ENCODE measurements around the gene ZC3H12C. TPM values are rescaled to one million over a fixed set of nuclear protein-coding genes. Genes with fewer than 3 reads are reported as not detected.

Gene ZC3H12C
- total and polyA plus RNA-seq, 10 of the 15 experiments (the other 5 are each of a cell fraction or from before 2014, with no cell fraction given), result 0.31 to 31.0 (median 3.7) TPM

GRCh38 chr11:110050201-110050506, 43.0 kb upstream of the ZC3H12C start (continued):
- TF ChIP-seq STAT3 (IDR thresholded peaks at IDR 0.05; ENCODE audit: low read depth, low read length) (no peak), CBX3 (IDR thresholded peaks at IDR 0.05; ENCODE audit: borderline replicate concordance, low read depth) (no peak), ZZZ3 (IDR thresholded peaks at IDR 0.05; ENCODE audit: control insufficient read depth, insufficient read length, low read depth) (no peak), ATF2 (IDR thresholded peaks at IDR 0.05; ENCODE audit: low read length) (no peak), SIX5 (IDR thresholded peaks at IDR 0.05; ENCODE audit: low read depth, low read length, severe bottlenecking) (no peak)

GRCh38 chr11:110053848-110054414, 39.3 kb upstream of the ZC3H12C start:
- ChIA-PET SMC1A (ENCODE audit: uncharacterized antibody, unreplicated experiment) (no interaction called here), POLR2A (no interaction called here), CTCF (no interaction called here), RAD21 (ENCODE audit: unreplicated experiment) (no interaction called here)
- Histone ChIP-seq H3K9ac (ENCODE audit: control insufficient read depth, insufficient read depth, low read length) (no peak overlapping the region), H3K36me3 (ENCODE audit: control insufficient read depth in 2 of 2, insufficient read depth in 2 of 2, low read length in 1 of 2) (no peaks in the 10 kb centered on the region), H3K4me2 (ENCODE audit: control insufficient read depth, insufficient read depth) (no peak overlapping the region), H3K27ac (ENCODE audit: control insufficient read depth, insufficient read depth) (no peak overlapping the region), H3K4me1 (ENCODE audit: control insufficient read depth, insufficient read depth, low read length) (no peaks in the 10 kb centered on the region), H3K79me2 (ENCODE audit: control insufficient read depth, insufficient read depth, low read length) (no peaks in the 10 kb centered on the region), H3K27me3 (replicated peaks in 1 of 2; ENCODE audit: control insufficient read depth in 2 of 2, insufficient read depth in 2 of 2, low read length in 1 of 2) (no peaks in the 10 kb centered on the region), H4K20me1 (ENCODE audit: control insufficient read depth, insufficient read depth) (no peaks in the 10 kb centered on the region), H3K4me3 (no peak overlapping the region), H3K9me3 (replicated peaks; ENCODE audit: control insufficient read depth, insufficient read depth, low read length) (peaks cover 8% of the 10 kb centered on the region; the same call in 2 of the 3 replicates), H2AFZ (ENCODE audit: control insufficient read depth, low read depth, low read length) (no peak overlapping the region)
- intact Hi-C loops (cut with micrococcal nuclease; ENCODE audit: unreplicated experiment), result no loop called here
- no peak for FAIRE-seq
- WGBS (ENCODE audit: insufficient coverage, insufficient replicate concordance, low lambda C conversion rate, missing lambda C conversion rate), result 85% methylated on average over 11 of the region's 11 CpGs
- no peak for ATAC-seq
- in situ Hi-C loops (cut with MboI), result no loop called here
- DNase-seq (ENCODE audit: low read depth, low spot score), result no peak
- BruUV-seq (replicated peaks), result no TSS peak
- TF ChIP-seq HSF1 (IDR thresholded peaks at IDR 0.05; ENCODE audit: low read depth, low read length) (no peak), CBX5 (IDR thresholded peaks at IDR 0.05; ENCODE audit: low read depth) (peak; percentile 61; the same call in 1 of the 2 replicates), SKIL (IDR thresholded peaks at IDR 0.05; ENCODE audit: low read depth, poor library complexity, severe bottlenecking) (peak; percentile 44), EP300 (IDR thresholded peaks at IDR 0.05; ENCODE audit: borderline replicate concordance in 1 of 2, control insufficient read depth in 1 of 2, low read depth in 2 of 2, low read length in 2 of 2) (0 out of 4 replicates have a peak, but pooled peaks of 1 of the 2 experiments have one; percentile 12), HCFC1 (IDR thresholded peaks at IDR 0.05; ENCODE audit: low read length) (no peak), CTCF (IDR thresholded peaks at IDR 0.05 in 2 of 3, conservative IDR thresholded peaks at IDR 0.05 in 1 of 3; ENCODE audit: control insufficient read depth in 2 of 3, extremely low read depth in 1 of 3, insufficient read depth in 1 of 3, low read depth in 3 of 3, low read length in 3 of 3) (no peak), SPI1 (IDR thresholded peaks at IDR 0.05; ENCODE audit: borderline replicate concordance, insufficient read depth, low read depth, low read length) (no peak)
